ENCODE measurements around the gene SCAMP5. TPM values are rescaled to one million over a fixed set of nuclear protein-coding genes. Genes with fewer than 3 reads are reported as not detected.

The SCAMP5 gene
- total and polyA plus RNA-seq, 2 of the 13 experiments (the other 11 are each of a cell fraction or from before 2014, with no cell fraction given) = 34.3 to 49.0 TPM

- TF ChIP-seq HBP1 (CRISPR knock-in tag; IDR thresholded peaks at IDR 0.05; ENCODE audit: low read depth) (peak; percentile 66; the same call in 1 of the 2 replicates), ZHX1 (CRISPR knock-in tag; IDR thresholded peaks at IDR 0.05; ENCODE audit: low read depth) (no peak), ZMYM4 (CRISPR knock-in tag; IDR thresholded peaks at IDR 0.05) (no peak), CENPBD1 (CRISPR knock-in tag; IDR thresholded peaks at IDR 0.05; ENCODE audit: borderline replicate concordance, low read depth) (no peak), POLR2A (IDR thresholded peaks at IDR 0.05; ENCODE audit: insufficient read depth in 1 of 2, low read depth in 2 of 2, low read length in 2 of 2) (no peak), TEAD3 (CRISPR knock-in tag; optimal IDR thresholded peaks at IDR 0.05; ENCODE audit: borderline replicate concordance) (peak; percentile 43), WIZ (CRISPR knock-in tag; IDR thresholded peaks at IDR 0.05) (peak; percentile 31; the same call in 1 of the 2 replicates), FOXA1 (IDR thresholded peaks at IDR 0.05) (no peak), FOXA1 (CRISPR knock-in tag; IDR thresholded peaks at IDR 0.05) (0 out of 2 replicates have a peak, but pooled peaks have one; percentile 24), ZMYM3 (CRISPR knock-in tag; IDR thresholded peaks at IDR 0.05) (no peak), ZNF281 (CRISPR knock-in tag; IDR thresholded peaks at IDR 0.05; ENCODE audit: borderline replicate concordance) (peak; percentile 24; the same call in 1 of the 2 replicates)
These were observed 7.2 kb upstream of the SCAMP5 start (continued) for GRCh38 chr15:74988007-74988800.

All from HepG2 (cell line).